SK-N-MC (cell line): ENCODE results near the gene TMEM80.
A peak's percentile ranks its signal among the peaks of the same experiment; 100 is the strongest.

Experiments
- DNase-seq: peaks from one replicate; pipeline ENCODE4 v3.0.0-alpha.2; 2011; ENCODE audit warnings: low read depth, low spot score
- H3K27ac ChIP-seq: fragments of 200-600 bp; sonication (generic); 2 replicates; pipeline ENCODE4 v1.5.1; 2016; ENCODE audit warnings: mixed run types
- H3K36me3 ChIP-seq: fragments of 200-600 bp; sonication (generic); 2 replicates; pipeline ENCODE4 v1.6.1; 2017; ENCODE audit warnings: antibody characterized with exemption, low read length, mixed read lengths; ENCODE audit not compliant: insufficient read depth
- H3K4me3 ChIP-seq: fragments of 200-600 bp; sonication (generic); 2 replicates; pipeline ENCODE4 v1.5.1; 2016
- H3K9ac ChIP-seq: fragments of 200-600 bp; sonication (generic); 2 replicates; pipeline ENCODE4 v1.8.0; 2017; ENCODE audit warnings: mixed run types, mixed read lengths; ENCODE audit not compliant: insufficient read length
- H3K9me3 ChIP-seq: fragments of 200-600 bp; sonication (generic); 2 replicates; pipeline ENCODE4 v1.6.1; 2017; ENCODE audit warnings: low read depth, mild to moderate bottlenecking, antibody characterized with exemption, low read length, moderate library complexity, mixed read lengths
- EZH2 ChIP-seq: fragments of 200-600 bp; sonication (generic); IDR thresholded peaks from one replicate; pipeline ENCODE4 v1.6.1; 2017; ENCODE audit warnings: antibody characterized with exemption
- FOXP2 ChIP-seq: optimal IDR thresholded peaks from 2 replicates; pipeline ENCODE3; 2011; ENCODE audit warnings: mild to moderate bottlenecking, moderate library complexity; ENCODE audit not compliant: insufficient read depth; ENCODE audit errors: extremely low read length, control extremely low read depth
- POLR2AphosphoS5 ChIP-seq: IDR thresholded peaks from 2 replicates; pipeline ENCODE4 v1.6.1; 2012; ENCODE audit warnings: mild to moderate bottlenecking, low read depth, low read length, borderline replicate concordance

Gene TMEM80

DNA sequence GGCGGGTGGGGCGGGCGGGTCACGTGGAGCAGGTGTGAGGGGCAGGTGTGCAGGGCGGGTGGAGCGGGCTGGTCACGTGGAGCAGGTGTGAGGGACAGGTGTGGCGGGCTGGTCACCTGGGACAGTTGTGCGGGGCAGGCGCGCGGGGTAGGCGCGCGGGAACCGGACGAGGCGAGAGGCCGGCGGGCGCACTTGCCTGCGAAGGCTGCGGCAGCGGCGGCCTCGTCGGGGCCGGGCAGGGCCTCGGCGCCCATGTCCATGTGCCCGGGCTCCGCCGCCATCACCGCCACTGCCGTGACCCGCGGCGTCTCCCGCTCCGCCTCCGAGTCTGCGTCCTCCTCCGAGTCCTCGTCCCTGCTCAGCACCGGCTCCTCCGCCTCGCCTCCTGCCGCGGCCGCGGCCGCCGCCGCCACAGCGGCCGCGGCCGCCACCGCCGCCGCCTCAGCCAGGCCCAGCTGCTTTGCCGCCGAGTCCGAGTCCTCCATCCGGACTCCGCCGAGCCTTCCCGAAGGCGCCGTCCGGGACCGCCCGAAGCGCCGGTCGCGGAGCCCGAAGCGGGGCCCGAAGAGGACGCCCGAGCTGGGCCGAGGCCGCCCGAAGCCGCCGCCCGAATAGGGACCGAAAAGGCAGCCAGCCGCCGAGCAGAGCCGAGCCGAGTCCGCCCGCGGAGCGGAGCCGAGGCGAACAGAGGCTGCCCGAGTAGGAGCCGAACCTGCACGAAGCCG lies 891 bp upstream of the TMEM80 start, which contains the start of gene DEAF1:
TSS of gene DEAF1 (minus strand) at position 660 of the 725 bp plus-strand sequence. CDS start at position 485, 175 bp downstream.
- Histone ChIP-seq H3K9ac (peak within 1 kb of the TSS; percentile 100), H3K9me3 (no peaks in the 10 kb centered on the region), H3K4me3 (peak within 1 kb of the TSS; percentile 97), H3K27ac (peak within 1 kb of the TSS; percentile 100), H3K36me3 (peaks cover 2% of the 10 kb centered on the region)
- no peak for TF ChIP-seq EZH2
- peak; percentile 62; the same call in 1 of the 2 replicates for TF ChIP-seq POLR2AphosphoS5
- peak; percentile 57 for DNase-seq

DNA sequence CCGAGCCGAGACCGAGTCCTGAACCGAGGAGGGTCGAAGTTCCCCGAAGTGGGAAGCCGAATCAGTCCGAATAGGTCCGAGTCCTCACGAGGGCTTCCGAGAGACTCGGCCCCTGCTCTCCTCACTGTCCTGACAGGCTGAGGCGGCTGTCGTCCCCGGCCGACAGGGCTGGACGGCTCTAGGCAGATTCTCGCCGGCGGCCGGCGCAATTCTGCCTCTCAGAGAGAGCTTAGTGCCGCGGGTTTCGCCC lies 403 bp upstream of the TMEM80 start:
- no peaks in the 10 kb centered on the region for H3K9me3 ChIP-seq

GRCh38 chr11:696955-697491 lies 1.4 kb downstream of the TMEM80 start:
- DNase-seq = no peak

More for the DNA sequence above, 403 bp upstream of the TMEM80 start:
- no peak for TF ChIP-seq POLR2AphosphoS5
- TF ChIP-seq EZH2 = no peak
- TF ChIP-seq FOXP2 = no peak
- H3K36me3 ChIP-seq = no peaks in the 10 kb centered on the region; the same call in 1 of the 2 replicates
- no peak for DNase-seq
- H3K27ac ChIP-seq = peak overlapping the region; percentile 100
- H3K9ac ChIP-seq = peak overlapping the region; percentile 100
- peak overlapping the region; percentile 97 for H3K4me3 ChIP-seq

GRCh38 chr11:697811-698311 lies 2.2 kb downstream of the TMEM80 start:
- H3K27ac ChIP-seq = peak overlapping the region; percentile 43
- TF ChIP-seq POLR2AphosphoS5 = no peak
- no peaks in the 10 kb centered on the region for H3K36me3 ChIP-seq
- peak overlapping the region; percentile 8 for H3K9ac ChIP-seq
- no peak overlapping the region for H3K4me3 ChIP-seq
- no peaks in the 10 kb centered on the region for H3K9me3 ChIP-seq
- no peak for DNase-seq

More at GRCh38 chr11:696955-697491, 1.4 kb downstream of the TMEM80 start:
- H3K9me3 ChIP-seq = no peaks in the 10 kb centered on the region
- H3K27ac ChIP-seq = peak overlapping the region; percentile 43
- H3K9ac ChIP-seq = peak overlapping the region; percentile 8
- TF ChIP-seq POLR2AphosphoS5 (no peak), FOXP2 (no peak), EZH2 (no peak)
- H3K4me3 ChIP-seq = peak overlapping the region; percentile 97
- no peaks in the 10 kb centered on the region for H3K36me3 ChIP-seq

GRCh38 chr11:698493-699115 lies 3.0 kb downstream of the TMEM80 start:
- H3K36me3 ChIP-seq = no peaks in the 10 kb centered on the region
- 0 out of 2 replicates have a peak overlapping the region, but pooled peaks have one; percentile 11 for H3K27ac ChIP-seq
- H3K9ac ChIP-seq = peak overlapping the region; percentile 49
- H3K4me3 ChIP-seq = no peak overlapping the region
- no peak for TF ChIP-seq POLR2AphosphoS5
- TF ChIP-seq EZH2 = no peak
- no peak for TF ChIP-seq FOXP2
- no peaks in the 10 kb centered on the region for H3K9me3 ChIP-seq
- DNase-seq = no peak

- Histone ChIP-seq H3K9ac (peak overlapping the region; percentile 49), H3K27ac (0 out of 2 replicates have a peak overlapping the region, but pooled peaks have one; percentile 11), H3K4me3 (no peak overlapping the region), H3K36me3 (no peaks in the 10 kb centered on the region), H3K9me3 (no peaks in the 10 kb centered on the region)
- no peak for DNase-seq
- no peak for TF ChIP-seq POLR2AphosphoS5
- no peak for TF ChIP-seq FOXP2
- TF ChIP-seq EZH2 = no peak
Measured at GRCh38 chr11:699116-699508, 3.5 kb downstream of the TMEM80 start.

DNA sequence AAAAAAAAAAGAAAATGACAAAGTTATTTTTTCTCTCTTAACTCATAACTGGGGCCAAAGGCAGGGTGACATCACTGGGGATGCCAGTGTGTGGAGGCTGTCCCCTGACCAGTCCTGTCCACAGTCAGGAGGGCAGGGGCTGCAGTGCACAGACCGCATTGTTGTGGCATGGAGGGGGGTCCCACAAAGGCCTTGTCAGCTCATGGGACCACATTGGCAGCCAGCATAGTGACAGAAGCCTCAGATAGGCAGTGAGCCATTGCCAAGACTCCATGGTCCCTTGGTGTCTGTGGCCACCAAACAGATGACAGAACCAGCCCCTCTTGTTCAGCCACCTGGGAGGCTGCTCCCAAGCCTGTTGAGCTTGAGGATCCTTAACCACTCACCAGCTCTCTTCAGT lies 4.1 kb downstream of the TMEM80 start:
- TF ChIP-seq FOXP2 (no peak), EZH2 (no peak), POLR2AphosphoS5 (no peak)
- DNase-seq = no peak
- Histone ChIP-seq H3K36me3 (no peaks in the 10 kb centered on the region), H3K4me3 (no peak overlapping the region), H3K27ac (no peak overlapping the region), H3K9ac (no peak overlapping the region), H3K9me3 (no peaks in the 10 kb centered on the region)

- no peak overlapping the region for H3K4me3 ChIP-seq
- no peaks in the 10 kb centered on the region for H3K36me3 ChIP-seq
- H3K9ac ChIP-seq = no peak overlapping the region
- TF ChIP-seq POLR2AphosphoS5 (no peak), FOXP2 (no peak), EZH2 (no peak)
- no peaks in the 10 kb centered on the region for H3K9me3 ChIP-seq
- no peak overlapping the region for H3K27ac ChIP-seq
- no peak for DNase-seq
Measured at GRCh38 chr11:701741-702461, 6.3 kb downstream of the TMEM80 start.
